ENCODE data around the gene ASXL2.
A peak's percentile ranks its signal among the peaks of the same experiment; 100 is the strongest.
"Not testable (repeated sequence)": the region's sequence is repeated elsewhere in the genome, so short reads cannot be mapped to it uniquely, and the experiment has no call there.

ASXL2 gene

GRCh38 chr2:25887624-25888242 is 9.4 kb upstream of the ASXL2 start:
- no peak for DNase-seq

GRCh38 chr2:25885933-25886332 is 7.6 kb upstream of the ASXL2 start:
- DNase-seq = no peak

- DNase-seq = no peak
Measured at GRCh38 chr2:25881764-25882163, 3.5 kb upstream of the ASXL2 start.

- peak; percentile 19 for DNase-seq
Measured at GRCh38 chr2:25879133-25879730, 945 bp upstream of the ASXL2 start.

GRCh38 chr2:25877431-25878360 is 591 bp downstream of the ASXL2 start:
- peak; percentile 81 for DNase-seq

- no peak for DNase-seq
Measured at GRCh38 chr2:25872134-25872533, 6.2 kb downstream of the ASXL2 start.

GRCh38 chr2:25867396-25868003 is 10.8 kb downstream of the ASXL2 start:
- DNase-seq = no peak

- DNase-seq = no peak
Measured at GRCh38 chr2:25856377-25856776, 21.9 kb downstream of the ASXL2 start.

GRCh38 chr2:25855065-25855464 is 23.2 kb downstream of the ASXL2 start:
- DNase-seq = no peak

GRCh38 chr2:25854613-25855012 is 23.7 kb downstream of the ASXL2 start:
- DNase-seq = no peak

GRCh38 chr2:25853038-25853638 is 25.1 kb downstream of the ASXL2 start:
- DNase-seq = no peak

- peak; percentile 29 for DNase-seq
Measured at GRCh38 chr2:25851740-25852503, 26.4 kb downstream of the ASXL2 start.

GRCh38 chr2:25850400-25850799 is 27.9 kb downstream of the ASXL2 start:
- DNase-seq = not testable (repeated sequence)

GRCh38 chr2:25849350-25849749 is 28.9 kb downstream of the ASXL2 start:
- not testable (repeated sequence) for DNase-seq

GRCh38 chr2:25845843-25846505 is 32.3 kb downstream of the ASXL2 start:
- DNase-seq = no peak

- no peak for DNase-seq
Measured at GRCh38 chr2:25844089-25844488, 34.2 kb downstream of the ASXL2 start.

GRCh38 chr2:25842155-25842554 is 36.1 kb downstream of the ASXL2 start:
- no peak for DNase-seq

- DNase-seq = no peak
Measured at GRCh38 chr2:25838152-25838756, 40.0 kb downstream of the ASXL2 start.

GRCh38 chr2:25835906-25836305 is 42.4 kb downstream of the ASXL2 start:
- no peak for DNase-seq

GRCh38 chr2:25833566-25833965 is 44.7 kb downstream of the ASXL2 start:
- DNase-seq = no peak

- no peak for DNase-seq
Measured at GRCh38 chr2:25832897-25833296, 45.4 kb downstream of the ASXL2 start.

Measured in NCI-H345 (cell line).